GM13976 (cell line): ENCODE data around the gene PSMA3.
A peak's percentile ranks its signal among the peaks of the same experiment; 100 is the strongest.
"Not testable (repeated sequence)": the region's sequence is repeated elsewhere in the genome, so short reads cannot be mapped to it uniquely, and the experiment has no call there.

Experiments used
- DNase-seq: peaks from one replicate; pipeline ENCODE4 v3.0.0; 2012; ENCODE audit warnings: low spot score
- CTCF ChIP-seq: IDR thresholded peaks from 2 replicates; pipeline ENCODE4 v1.5.1; 2012; ENCODE audit warnings: borderline replicate concordance, mild to moderate bottlenecking; ENCODE audit not compliant: insufficient read depth; ENCODE audit errors: extremely low read depth, missing control alignments, control extremely low read depth
- in situ Hi-C: fragments of 300-500 bp; cut with MboI; formaldehyde crosslinking; loops from one replicate; pipeline ENCODE4 v1.12.0; 2022; ENCODE audit warnings: low sequenced_read_pairs, mixed read lengths, inconsistent platforms; ENCODE audit not compliant: unreplicated experiment

Gene PSMA3

GRCh38 chr14:58239244-58240195, 5.1 kb upstream of the PSMA3 start:
- peak; percentile 32 for DNase-seq
- in situ Hi-C loops = no loop called here
- no peak for TF ChIP-seq CTCF

GRCh38 chr14:58243790-58244555, 670 bp upstream of the PSMA3 start:
- TF ChIP-seq CTCF = no peak
- in situ Hi-C loops = no loop called here
- DNase-seq = no peak

- no peak for TF ChIP-seq CTCF
- in situ Hi-C loops = no loop called here
- no peak for DNase-seq
Measured at GRCh38 chr14:58245562-58245961, 919 bp downstream of the PSMA3 start.

- TF ChIP-seq CTCF = no peak
- in situ Hi-C loops = no loop called here
Measured at GRCh38 chr14:58249611-58250010, 5.0 kb downstream of the PSMA3 start.

GRCh38 chr14:58258156-58258555, 13.5 kb downstream of the PSMA3 start:
- no peak for TF ChIP-seq CTCF
- in situ Hi-C loops = no loop called here
- no peak for DNase-seq

More at GRCh38 chr14:58249611-58250010, 5.0 kb downstream of the PSMA3 start:
- DNase-seq = no peak

GRCh38 chr14:58262005-58262404, 17.4 kb downstream of the PSMA3 start:
- DNase-seq, in situ Hi-C loops: not testable (repeated sequence)

- no peak for DNase-seq
- in situ Hi-C loops = no loop called here
- TF ChIP-seq CTCF = no peak
Measured at GRCh38 chr14:58265401-58265800, 20.8 kb downstream of the PSMA3 start.
